DOHH2 (cell line): ENCODE measurements around the gene UBE4A.

Experiments
- H3F3A ChIP-seq: fragments of 200-600 bp; sonication (generic), shearing (Covaris generic); 2 replicates; pipeline ENCODE4 v1.6.0; 2016; ENCODE audit warnings: antibody characterized with exemption, mild to moderate bottlenecking; ENCODE audit not compliant: control insufficient read depth, insufficient read depth
- H3K27ac ChIP-seq: fragments of 200-600 bp; sonication (generic); 2 replicates; pipeline ENCODE4 v1.5.1; 2014; ENCODE audit warnings: low read depth, mild to moderate bottlenecking, low read length, moderate library complexity
- H3K27me3 ChIP-seq: fragments of 200-600 bp; sonication (generic); 2 replicates; pipeline ENCODE4 v1.6.1; 2014; ENCODE audit warnings: mild to moderate bottlenecking, low read length, mixed read lengths; ENCODE audit not compliant: control insufficient read depth
- H3K36me3 ChIP-seq: fragments of 200-600 bp; sonication (generic); 2 replicates; pipeline ENCODE4 v1.6.1; 2014; ENCODE audit warnings: mild to moderate bottlenecking, low read length, moderate library complexity, mixed read lengths; ENCODE audit not compliant: control insufficient read depth
- H3K4me1 ChIP-seq: fragments of 200-600 bp; sonication (generic); 2 replicates; pipeline ENCODE4 v1.6.1; 2014; ENCODE audit warnings: mild to moderate bottlenecking, low read length, mixed read lengths; ENCODE audit not compliant: control insufficient read depth
- H3K4me2 ChIP-seq: fragments of 200-600 bp; sonication (generic); 2 replicates; pipeline ENCODE4 v1.6.0; 2014; ENCODE audit warnings: mild to moderate bottlenecking, low read length, moderate library complexity
- H3K4me3 ChIP-seq: fragments of 200-600 bp; sonication (generic); 2 replicates; pipeline ENCODE4 v1.5.1; 2014; ENCODE audit warnings: mild to moderate bottlenecking, low read length, mixed read lengths
- H3K79me2 ChIP-seq: fragments of 200-600 bp; sonication (generic); 2 replicates; pipeline ENCODE4 v1.6.1; 2014; ENCODE audit warnings: mild to moderate bottlenecking, low read length, mixed read lengths; ENCODE audit not compliant: control insufficient read depth
- H3K9me2 ChIP-seq: fragments of 200-600 bp; sonication (generic); replicated peaks from 2 replicates; pipeline ENCODE4 v1.6.1; 2014; ENCODE audit warnings: mild to moderate bottlenecking, low read length, mixed read lengths; ENCODE audit not compliant: control insufficient read depth
- H3K9me3 ChIP-seq: fragments of 200-600 bp; sonication (generic); 2 replicates; pipeline ENCODE4 v1.6.1; 2014; ENCODE audit warnings: antibody characterized with exemption, low read length, mixed read lengths; ENCODE audit not compliant: control insufficient read depth, insufficient read depth
- H4K20me1 ChIP-seq: fragments of 200-600 bp; sonication (generic); 2 replicates; pipeline ENCODE4 v1.6.0; 2014; ENCODE audit warnings: low read depth, mild to moderate bottlenecking, antibody characterized with exemption, low read length, moderate library complexity; ENCODE audit not compliant: control insufficient read depth, insufficient read depth
- CTCF ChIP-seq: fragments of 200-600 bp; sonication (generic); IDR thresholded peaks from one replicate; pipeline ENCODE4 v1.5.1; 2014; ENCODE audit warnings: antibody characterized with exemption, mild to moderate bottlenecking, low read depth, low read length; ENCODE audit not compliant: poor library complexity, severe bottlenecking
- EZH2phosphoT487 ChIP-seq: fragments of 200-600 bp; sonication (generic); IDR thresholded peaks from 2 replicates; pipeline ENCODE4 v1.6.1; 2017; ENCODE audit warnings: borderline replicate concordance, mild to moderate bottlenecking, antibody characterized with exemption, low read length, moderate library complexity, mixed read lengths

The UBE4A gene

GRCh38 chr11:118353084-118353710, 6.2 kb upstream of the UBE4A start:
- Histone ChIP-seq H4K20me1 (no peaks in the 10 kb centered on the region), H3F3A (peaks cover 8% of the 10 kb centered on the region), H3K36me3 (no peaks in the 10 kb centered on the region), H3K9me3 (no peaks in the 10 kb centered on the region), H3K4me1 (peaks cover 18% of the 10 kb centered on the region), H3K4me2 (peak overlapping the region; percentile 46), H3K27me3 (no peaks in the 10 kb centered on the region), H3K27ac (peak overlapping the region; percentile 20; the same call in 1 of the 2 replicates), H3K4me3 (0 out of 2 replicates have a peak overlapping the region, but pooled peaks have one; percentile 13), H3K79me2 (no peaks in the 10 kb centered on the region), H3K9me2 (no peaks in the 10 kb centered on the region)
- TF ChIP-seq EZH2phosphoT487, result no peak
- TF ChIP-seq CTCF, result peak; percentile 58

GRCh38 chr11:118358071-118358470, 1.3 kb upstream of the UBE4A start:
- H3K4me3 ChIP-seq, result no peak overlapping the region
- H3K79me2 ChIP-seq, result peaks cover 37% of the 10 kb centered on the region
- no peak for TF ChIP-seq EZH2phosphoT487
- TF ChIP-seq CTCF, result no peak
- H3K4me1 ChIP-seq, result peaks cover 32% of the 10 kb centered on the region
- peaks cover 10% of the 10 kb centered on the region; the same call in 1 of the 2 replicates for H4K20me1 ChIP-seq
- H3K27me3 ChIP-seq, result no peaks in the 10 kb centered on the region
- H3K9me3 ChIP-seq, result no peaks in the 10 kb centered on the region
- H3K9me2 ChIP-seq, result no peaks in the 10 kb centered on the region
- H3K36me3 ChIP-seq, result peaks cover 25% of the 10 kb centered on the region
- peaks cover 14% of the 10 kb centered on the region for H3F3A ChIP-seq
- no peak overlapping the region for H3K4me2 ChIP-seq
- H3K27ac ChIP-seq, result no peak overlapping the region

- Histone ChIP-seq H3K4me2 (no peak overlapping the region), H3K4me3 (no peak overlapping the region), H4K20me1 (peaks cover 10% of the 10 kb centered on the region; the same call in 1 of the 2 replicates), H3K4me1 (peaks cover 16% of the 10 kb centered on the region), H3K36me3 (peaks cover 83% of the 10 kb centered on the region), H3K27me3 (no peaks in the 10 kb centered on the region), H3K79me2 (peaks cover 49% of the 10 kb centered on the region), H3F3A (0 out of 2 replicates have a peak, but pooled peaks cover 2% of the 10 kb centered on the region), H3K9me3 (no peaks in the 10 kb centered on the region), H3K27ac (no peak overlapping the region), H3K9me2 (no peaks in the 10 kb centered on the region)
- TF ChIP-seq EZH2phosphoT487, result no peak
- TF ChIP-seq CTCF, result no peak
Observed at GRCh38 chr11:118364956-118365615, 5.7 kb downstream of the UBE4A start.
